Colon (tissue), 2 donors: ENCODE data around the gene FBXL7.

Experiments
- FAIRE-seq: peaks from 2 replicates; lab custom pipeline; 2012; peaks lifted over from hg19 to GRCh38; lab: Jason Lieb, UNC
- donor health status: control.
- donor health status: control.

Gene FBXL7

DNA sequence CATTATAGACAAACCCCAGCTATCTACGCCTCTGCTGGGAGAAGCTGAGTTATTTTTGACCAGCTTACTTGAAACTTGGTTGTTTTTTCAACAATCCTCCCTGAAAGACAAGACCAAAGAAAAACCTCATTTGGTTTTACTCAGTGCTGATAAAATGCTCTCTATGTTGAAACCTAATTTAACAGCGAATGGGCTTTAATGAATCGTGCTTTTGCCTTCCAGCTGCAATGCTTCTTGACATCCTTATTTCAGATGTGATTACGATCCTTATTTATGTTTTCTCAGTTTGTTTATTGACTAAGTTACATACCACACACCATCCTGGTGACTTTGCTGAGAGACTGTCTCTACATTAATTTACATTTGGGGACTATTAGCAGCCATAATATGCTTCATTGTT lies 179.2 kb downstream of the FBXL7 start:
- FAIRE-seq, result no peak

DNA sequence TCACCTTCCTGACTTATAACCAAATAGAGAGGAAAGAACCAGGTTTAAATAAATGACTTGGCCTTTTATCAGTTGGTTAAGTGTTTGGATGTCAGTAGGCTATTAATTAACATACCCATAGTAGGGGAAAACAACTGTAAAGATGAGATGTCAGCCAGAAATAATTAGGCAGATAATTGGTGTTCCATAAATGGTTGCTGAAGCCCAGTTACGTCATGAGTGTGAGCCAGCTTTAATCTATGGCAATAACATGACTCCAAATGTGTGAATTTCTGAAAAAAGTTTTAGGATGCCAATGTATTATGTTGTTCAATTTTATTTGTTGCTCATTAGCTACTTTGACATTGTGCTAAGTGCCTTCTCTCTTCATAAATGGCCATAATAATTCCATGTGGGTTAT lies 180.5 kb downstream of the FBXL7 start:
- no peak for FAIRE-seq

DNA sequence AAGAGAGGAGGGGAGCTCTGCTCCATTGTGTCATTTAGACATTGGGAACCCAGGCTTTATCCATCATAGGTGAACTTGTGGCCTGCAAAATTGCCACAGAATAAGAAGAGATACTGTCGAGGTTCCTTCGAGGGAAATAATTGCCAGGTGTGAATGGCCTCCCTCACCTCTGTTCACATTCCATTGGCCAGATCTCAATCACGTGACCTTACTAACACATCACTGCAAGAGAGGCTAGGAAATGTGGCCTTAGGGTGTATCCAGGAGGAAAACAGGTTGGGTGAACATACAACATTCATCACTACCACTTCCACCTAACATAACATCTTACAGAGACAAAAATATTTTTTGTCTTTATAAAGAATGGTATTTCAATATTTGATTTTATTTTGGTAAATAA lies 182.1 kb downstream of the FBXL7 start:
- FAIRE-seq, result no peak

DNA sequence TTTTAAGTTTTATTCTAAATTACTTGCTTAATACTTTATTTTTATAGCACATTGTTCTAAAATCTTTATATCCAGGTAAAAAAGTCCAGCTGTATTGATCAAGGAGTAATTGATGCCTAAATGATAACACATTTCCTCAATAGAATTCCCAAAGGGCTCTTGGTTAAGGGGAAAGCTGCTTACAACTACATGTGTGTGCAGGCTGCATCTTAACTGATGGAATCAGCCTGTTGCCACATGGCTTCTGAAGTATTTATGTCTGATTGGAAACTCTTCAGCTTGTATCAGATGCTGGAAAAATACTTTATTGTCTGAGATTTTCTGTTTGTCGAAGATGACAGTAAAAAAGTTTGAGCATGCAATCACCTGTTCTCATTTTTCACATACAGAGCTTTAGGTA lies 182.6 kb downstream of the FBXL7 start:
- no peak for FAIRE-seq

DNA sequence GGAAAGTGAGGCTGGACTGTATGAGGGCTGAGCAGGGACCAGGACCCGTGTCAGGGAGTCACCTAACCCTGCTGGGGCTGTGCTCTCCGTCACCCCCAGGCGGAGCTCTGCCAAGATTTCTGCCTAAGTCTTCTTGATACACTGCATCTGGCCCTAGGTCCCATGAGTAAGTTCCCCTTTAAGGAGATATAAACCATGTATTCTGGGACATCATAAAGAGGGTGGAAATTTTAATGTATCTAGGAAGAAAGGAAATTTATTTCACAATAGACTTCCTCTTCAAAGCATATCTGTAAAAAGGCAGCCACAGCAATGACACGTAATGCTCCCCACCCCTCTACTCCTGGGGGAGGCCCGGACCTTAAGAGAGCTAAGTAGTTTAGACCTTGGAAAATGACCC lies 183.4 kb downstream of the FBXL7 start:
- no peak for FAIRE-seq

DNA sequence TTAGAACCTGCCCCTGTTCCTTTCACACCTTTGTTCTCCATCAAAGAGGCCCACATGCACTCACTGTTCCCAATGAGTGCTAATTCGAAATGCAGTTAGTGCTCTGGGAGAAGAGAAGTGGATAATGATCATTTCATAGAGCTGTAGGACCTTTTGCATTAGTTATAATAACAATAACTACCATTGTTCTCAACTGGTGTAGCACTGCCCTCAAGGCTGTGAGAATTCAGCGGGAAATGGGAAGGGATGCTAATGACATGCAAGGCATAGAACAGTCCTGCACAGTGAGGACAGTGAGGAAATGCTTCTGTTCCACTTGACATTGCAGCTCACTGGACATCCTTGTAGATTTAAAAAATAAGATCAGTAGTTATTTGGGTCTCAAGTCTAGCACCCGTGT lies 187.4 kb downstream of the FBXL7 start:
- no peak for FAIRE-seq

DNA sequence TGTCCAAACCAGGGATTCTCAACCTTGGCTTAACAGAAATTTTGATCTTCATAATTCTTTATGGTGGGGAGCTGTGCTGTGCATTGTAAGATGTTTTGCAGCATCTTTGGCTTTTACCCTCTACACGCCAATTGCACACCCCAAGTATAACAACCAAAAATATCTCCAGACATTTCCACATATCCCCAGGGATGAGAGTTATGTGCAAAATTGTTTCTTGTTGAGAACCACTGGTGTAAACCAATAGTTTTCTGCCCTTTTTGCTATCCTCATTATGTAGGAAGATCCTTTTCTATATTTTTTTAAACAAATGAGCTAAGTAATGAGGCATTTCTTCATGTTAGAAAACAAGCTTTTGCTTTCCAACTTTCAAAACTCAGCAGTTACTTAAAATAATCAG lies 189.9 kb downstream of the FBXL7 start:
- no peak for FAIRE-seq

DNA sequence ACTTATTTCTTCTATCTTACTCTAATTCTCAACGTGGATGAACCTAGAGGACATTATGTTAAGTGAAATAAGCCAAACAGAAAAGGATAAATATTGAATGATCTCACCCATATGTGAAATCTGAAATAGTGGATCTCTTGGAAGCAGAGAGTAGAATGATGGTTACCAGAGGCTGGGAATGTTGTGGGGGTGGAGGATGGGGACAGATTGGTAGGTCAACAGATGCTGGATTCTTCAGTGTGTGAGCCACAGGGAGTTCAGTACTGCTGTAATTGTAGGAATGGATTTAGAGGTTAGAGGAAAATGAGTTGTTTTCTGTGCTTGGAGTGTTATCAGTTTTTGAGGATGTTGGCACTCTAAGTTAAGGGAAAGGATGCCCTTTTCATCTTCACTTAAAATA lies 190.6 kb downstream of the FBXL7 start:
- no peak for FAIRE-seq

DNA sequence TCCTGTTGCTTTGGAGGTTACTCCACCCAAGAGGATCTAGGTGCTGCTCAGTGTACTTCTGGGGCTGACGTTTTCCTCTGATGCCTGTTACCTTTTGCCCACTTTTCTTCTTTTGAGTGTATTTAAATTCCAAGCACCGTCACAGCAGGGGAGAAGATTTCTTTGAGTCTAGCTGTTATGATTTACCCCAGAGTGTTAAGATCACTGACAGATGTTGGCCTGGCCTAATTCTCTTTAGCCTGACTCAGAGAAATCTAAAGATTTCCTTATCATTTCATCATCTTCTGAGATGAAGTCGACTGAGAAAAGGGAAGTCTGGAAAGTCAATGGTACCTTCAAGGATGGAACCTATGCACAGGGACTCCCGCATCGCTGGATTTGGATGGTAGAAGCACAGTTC lies 191.5 kb downstream of the FBXL7 start:
- no peak for FAIRE-seq

DNA sequence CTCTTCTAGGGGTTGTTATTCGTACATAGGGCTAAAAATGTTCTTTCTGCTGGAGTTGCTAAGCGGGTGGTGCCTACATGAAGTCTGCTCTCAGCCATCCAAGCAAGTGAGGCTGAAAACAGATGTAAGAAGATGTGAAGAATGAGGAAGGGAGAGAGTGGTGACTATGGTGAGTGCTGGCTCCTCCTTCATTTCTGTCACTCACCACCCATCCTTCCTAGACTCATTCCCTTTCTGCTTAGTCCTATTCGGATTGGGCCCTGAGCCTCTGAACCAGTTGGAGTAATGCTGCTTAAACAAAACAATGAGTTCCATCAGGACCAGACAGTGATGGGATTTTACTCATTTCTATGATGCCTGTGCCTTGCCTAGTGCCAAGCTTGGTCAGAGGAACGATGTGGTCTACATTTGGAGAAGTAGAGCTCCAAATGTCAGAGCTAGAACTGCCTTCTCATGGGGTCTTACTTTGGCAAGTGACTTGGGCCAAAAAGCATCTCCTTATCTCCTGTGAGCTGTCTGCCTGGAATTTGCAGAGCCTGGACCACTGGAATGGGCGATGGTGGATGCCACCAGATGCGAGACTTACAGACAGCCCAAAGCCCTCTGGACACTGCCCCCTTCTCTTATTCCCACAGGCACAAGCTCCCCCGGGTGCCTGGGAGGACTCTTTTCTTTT lies 192.9 kb downstream of the FBXL7 start:
- no peak for FAIRE-seq

DNA sequence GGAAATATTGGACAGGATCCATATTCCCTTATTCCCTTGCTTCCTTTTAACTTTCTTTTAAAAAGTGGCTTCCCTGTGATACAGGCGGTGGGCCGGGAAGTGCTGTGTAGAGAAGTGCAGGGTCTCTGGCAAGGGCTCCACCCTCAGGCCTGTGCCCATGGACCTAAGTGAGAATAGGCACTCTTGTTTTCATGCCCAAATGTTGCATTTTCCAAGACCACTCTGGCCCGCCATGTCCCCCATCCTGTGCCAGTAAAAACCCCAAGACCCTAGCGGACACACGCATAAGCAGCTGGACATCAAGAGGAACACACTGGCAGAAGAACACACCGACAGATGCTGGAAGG lies 193.4 kb downstream of the FBXL7 start:
- no peak for FAIRE-seq

DNA sequence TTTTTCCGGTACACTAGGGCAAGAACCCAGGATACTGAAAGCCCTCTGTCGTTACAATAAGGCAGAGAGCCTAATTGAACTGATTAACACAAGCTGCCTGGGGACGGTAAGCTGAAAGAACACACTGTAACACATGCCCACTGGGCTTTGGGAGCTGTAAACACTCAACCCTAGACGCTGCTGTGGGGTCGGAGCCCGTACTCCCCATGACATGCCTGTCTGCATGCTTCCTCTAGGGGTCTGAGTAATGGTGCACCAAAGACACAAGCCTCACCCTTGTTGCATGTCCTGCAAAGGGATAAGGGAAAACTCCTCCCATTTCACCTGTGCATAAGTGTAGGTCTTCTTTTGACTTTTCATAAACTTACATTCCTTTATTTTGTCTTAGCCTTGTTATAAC lies 194.0 kb downstream of the FBXL7 start:
- FAIRE-seq, result no peak

DNA sequence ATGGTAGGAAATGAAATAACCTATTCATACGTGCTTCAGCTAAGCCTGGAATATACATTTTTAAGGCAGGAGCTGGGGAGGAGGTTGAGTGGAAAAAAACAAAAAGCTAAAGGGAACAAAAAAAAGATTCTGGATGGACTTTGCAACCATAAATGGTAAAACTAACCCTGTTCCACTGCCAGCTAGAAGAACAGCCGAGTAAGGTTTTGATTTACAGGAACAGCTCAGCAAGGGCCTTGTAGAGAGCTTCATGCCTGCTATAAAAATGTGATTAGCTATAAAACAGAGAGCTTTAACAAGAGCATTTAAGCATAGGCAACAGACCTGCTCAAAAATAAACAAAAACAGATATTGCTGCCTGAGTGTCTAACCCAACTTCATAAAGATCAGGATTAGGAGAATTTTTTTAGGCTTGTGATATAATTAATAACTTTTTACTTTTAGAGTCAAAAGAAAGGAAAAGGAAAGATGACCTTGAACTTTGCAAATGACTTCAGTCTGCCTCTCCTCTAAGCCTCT lies 194.8 kb downstream of the FBXL7 start:
- no peak for FAIRE-seq

DNA sequence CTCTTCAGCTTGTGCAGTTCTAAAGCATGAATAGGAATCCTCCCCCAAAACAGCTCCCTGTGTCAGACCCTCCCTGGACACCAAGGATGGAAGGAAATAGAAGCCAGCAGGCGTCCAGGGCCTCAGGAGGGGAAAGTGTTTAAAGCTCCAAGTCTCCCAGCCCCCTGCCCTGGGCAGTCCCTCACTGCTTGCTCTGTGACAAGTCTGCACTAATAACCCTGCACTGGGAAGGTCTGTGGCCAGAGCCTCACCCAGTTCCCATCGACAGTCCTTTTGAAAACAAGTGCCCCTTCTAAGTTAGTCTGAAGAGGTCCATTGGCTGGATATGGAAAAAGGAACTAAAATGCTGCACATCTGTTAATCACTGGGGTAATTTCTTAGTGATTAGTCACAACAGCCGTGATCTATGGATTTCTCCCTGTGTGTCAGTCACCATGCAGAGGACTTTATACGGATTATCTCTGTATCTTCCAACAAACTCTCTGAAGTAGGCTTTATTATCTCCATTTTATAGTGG lies 195.3 kb downstream of the FBXL7 start:
- no peak for FAIRE-seq

DNA sequence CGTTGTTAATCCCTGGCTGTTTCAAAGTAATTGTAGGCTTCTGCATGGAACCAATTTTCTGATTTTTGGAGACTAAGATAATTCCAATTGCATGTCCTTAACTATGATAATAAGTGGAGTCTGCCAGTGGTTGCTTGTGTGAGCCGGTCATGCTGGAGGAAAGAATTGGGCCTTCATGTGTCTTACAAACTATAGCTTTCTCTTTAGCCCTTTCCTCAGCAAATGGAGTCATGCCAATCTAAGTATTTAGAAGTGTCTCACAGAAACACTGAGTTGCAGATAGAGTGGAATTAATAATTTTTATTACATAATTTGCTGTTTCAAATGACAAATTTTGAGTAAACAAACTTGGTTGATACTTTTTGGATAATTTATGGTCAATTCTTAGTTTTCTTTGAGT lies 200.4 kb downstream of the FBXL7 start:
- no peak for FAIRE-seq

DNA sequence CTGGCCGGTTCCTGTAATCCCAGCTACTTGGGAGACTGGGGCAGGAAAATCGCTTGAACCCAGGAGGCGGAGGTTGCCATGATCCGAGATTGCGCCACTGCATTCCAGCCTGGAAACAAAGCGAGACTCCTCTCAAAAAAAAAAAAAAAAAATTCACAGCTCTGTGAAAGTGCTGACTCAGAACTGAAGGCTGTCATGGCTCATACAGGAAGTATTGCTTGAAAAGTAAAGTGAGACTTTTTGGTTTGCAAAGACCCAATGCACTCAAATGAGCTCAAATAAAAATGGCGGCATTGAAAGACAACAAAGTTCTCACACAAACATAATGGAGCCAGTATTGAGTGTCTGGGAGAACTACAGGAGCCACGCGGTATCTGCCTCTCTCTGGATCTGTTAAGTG lies 202.1 kb downstream of the FBXL7 start:
- no peak for FAIRE-seq

DNA sequence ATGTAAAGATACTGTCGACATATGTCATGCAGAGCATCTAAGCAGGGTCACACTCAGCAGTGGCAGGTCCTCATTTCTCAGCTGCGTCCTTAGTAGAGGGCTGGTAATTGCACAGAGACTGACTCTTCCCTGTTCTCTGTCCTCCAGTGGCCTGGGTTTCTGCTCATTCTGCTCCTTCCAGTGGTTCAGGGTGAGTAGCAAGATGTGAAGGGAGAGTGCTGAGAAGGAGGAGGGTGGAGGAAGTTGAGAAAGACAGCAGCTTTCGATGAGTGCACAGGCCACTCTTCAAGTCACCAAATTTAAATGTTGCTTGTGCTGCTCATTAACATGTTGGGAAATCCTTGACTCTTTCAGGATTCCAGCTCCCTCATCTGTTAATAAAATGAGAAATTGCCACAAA lies 203.9 kb downstream of the FBXL7 start:
- no peak for FAIRE-seq

DNA sequence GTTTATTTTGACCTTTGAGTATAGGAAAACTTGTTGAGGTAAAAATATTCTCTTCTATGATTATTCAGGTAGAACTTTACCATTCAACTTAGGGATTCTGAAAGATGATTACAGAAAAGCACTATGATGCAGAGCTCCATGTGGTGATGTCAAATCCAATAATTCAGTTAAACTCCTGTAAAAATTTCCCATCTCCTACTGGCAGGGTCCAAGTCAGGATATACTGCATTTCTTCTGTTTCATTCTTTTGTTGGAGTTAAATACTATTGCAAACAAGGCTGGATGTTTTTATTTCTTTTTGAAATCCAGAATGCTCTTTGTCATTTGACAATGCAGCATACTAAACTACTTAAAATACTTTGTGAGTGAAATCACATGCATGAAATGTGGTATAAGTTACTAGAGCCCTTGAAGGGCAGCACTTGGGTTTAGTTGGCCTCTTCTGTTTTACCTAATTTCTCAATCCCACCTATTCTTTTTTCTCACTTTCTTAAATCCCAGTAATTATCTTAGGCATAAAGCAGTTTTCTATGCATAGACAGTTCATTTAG lies 204.5 kb downstream of the FBXL7 start:
- FAIRE-seq, result no peak

DNA sequence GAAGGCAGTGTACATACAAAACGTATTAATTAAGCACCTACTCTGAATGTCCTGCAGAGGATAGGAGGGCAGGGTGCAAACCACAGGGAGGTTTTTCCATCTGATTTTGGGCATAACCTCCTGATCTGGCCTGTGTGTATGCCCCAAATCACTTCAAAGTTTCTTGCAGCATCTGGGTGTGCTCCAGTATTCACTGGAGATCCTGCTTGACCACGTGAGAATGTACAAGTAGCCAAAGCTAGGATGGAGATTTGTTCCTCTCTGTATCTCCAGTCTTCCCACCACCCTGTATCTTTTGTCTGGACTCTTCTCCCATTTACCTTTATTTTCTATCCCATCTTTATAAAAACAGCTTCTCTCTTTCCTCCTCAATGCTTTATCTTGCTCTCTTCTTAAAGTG lies 207.7 kb downstream of the FBXL7 start:
- FAIRE-seq, result no peak

DNA sequence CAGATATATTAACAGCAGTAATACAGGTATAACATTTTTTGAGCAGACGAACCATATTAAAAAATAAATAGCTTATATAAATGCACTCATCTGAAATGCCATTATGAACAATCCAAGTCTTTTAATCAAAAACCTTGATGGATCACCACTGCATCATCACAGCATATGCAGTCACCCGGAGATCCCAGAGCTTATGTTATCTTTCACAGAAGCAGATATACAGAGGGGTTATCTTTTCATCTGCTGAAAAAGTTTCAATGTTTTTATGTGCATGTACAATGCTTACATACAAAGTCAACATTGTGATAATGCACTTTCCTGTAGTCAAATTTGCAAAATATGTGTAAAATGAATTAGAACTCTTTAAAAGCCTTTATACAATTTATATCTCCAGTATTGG lies 211.9 kb downstream of the FBXL7 start:
- no peak for FAIRE-seq

DNA sequence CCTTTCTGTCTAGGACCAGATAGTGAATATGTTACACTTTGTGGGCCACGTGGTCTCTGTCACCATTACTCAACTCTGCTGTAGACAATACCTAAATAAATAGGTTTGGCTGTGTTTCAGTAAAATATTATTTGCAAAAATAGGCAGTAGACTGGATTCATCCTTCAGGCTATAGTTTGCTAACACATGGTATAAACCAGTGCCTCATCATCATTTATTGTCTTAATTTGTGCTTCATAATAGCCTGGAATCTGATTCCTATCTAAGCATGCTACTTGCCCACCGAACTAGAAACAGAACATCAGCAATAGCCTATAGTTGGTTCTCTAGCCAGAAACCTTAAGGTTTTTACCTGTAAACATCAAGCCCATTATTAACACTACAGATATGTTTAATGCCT lies 215.6 kb downstream of the FBXL7 start:
- FAIRE-seq, result no peak

DNA sequence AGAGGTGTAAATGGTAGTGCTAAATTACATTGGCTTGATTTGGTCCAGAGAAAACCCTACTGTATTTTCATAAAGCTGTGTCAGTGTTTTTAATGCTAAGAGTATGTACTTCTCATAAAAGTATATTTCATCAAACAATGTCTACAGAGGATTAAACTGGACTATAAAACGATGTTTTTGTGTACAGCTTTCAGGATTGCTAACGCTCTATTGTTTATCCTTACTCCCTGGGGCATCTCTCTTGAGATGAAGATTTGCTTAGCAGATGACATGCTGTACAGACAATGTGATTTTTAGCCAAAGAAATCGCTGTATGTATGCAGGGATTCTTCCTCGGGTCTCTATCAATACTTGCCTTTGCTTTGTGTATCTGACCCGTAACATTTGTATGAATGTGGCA lies 216.0 kb downstream of the FBXL7 start:
- no peak for FAIRE-seq

DNA sequence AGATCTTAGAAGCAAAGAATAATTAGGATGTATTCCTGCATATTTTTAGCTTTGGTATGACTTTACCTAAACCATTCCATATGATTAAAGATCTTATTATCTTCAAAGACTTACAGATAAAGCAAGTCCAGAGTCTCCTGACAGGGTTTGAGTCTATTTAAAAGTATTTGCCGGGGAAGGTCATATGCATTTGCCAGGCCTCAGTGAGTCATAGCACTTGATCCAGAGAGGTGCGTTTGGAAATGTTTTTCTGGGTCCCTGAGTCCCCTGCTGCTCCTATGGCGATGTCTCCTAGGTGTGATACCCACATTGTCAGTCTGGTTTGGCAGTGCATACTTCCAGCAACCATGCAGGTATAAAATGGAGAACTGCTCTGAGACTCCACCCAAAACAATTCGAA lies 217.0 kb downstream of the FBXL7 start:
- no peak for FAIRE-seq

DNA sequence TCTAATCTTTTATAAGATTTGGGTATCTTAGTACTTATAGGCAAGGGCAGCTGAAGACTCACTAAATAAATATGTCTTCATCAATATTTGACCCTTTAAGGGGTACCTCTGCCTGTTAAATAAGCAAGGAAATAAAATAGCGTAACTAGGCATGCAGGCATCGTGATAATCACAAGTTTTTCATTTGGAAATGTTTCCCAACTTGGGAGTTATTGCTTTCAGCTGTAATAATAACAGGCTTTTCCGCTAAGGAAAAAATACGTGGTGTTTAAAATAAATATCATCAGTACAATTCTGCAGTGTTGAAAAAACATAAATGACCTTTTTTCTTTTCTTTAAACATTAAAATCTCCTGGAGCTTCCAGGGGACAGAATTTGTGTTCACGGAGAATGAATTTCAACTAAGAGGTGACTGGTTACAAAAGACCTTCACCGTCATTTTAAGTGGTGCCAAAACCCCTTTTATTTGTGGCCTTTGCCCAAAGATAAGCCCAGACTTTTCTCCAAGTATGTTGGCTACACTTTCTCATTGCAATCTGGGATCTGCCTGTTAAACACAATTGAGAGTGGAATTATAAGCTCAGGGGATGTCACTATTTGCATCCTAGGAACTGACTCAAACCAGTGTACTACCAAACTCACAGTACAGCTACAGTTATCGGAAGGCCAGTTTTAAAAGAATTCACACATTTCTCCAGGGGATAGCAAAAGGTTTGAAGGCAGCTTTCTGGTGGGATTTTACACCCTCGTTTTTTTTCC lies 218.6 kb downstream of the FBXL7 start:
- FAIRE-seq, result no peak
